Activated CD8-positive, alpha-beta T cell treated with anti-CD3 and anti-CD28 coated beads, Interleukin-2, amount 10 ng/mL, durations not matched to agents 7 days and 5 days (primary cell): ENCODE data around the gene MTURN. TPM values are rescaled to one million over a fixed set of nuclear protein-coding genes. Genes with fewer than 3 reads are reported as not detected.
"Not testable (repeated sequence)": the region's sequence is repeated elsewhere in the genome, so short reads cannot be mapped to it uniquely, and the experiment has no call there.

Experiments
- ATAC-seq: fragments of 150-1000 bp; cut with Tn5 transposase; one replicate; pipeline ENCODE4 v1.10.0; 2021; ENCODE audit warnings: moderate library complexity
- CTCF ChIA-PET: fragments of 350-600 bp; sonication (Branson Sonifier 250); formaldehyde crosslinking; loops from one replicate; lab custom pipeline; 2021; ENCODE audit warnings: antibody characterized with exemption; lab: Charles Lee
- POLR2A ChIA-PET: fragments of 350-600 bp; sonication (Branson Sonifier 250); formaldehyde crosslinking; loops from one replicate; lab custom pipeline; 2021; ENCODE audit warnings: antibody characterized with exemption; lab: Charles Lee
- DNase-seq: peaks from one replicate; pipeline ENCODE4 v3.0.0-alpha.2; 2020
- H3K27ac Mint-ChIP-seq: one replicate; pipeline ENCODE4 v1.8.0; 2021; ENCODE audit warnings: mild to moderate bottlenecking, mixed read lengths
- H3K27me3 Mint-ChIP-seq: one replicate; pipeline ENCODE4 v1.8.0; 2021; ENCODE audit warnings: low read depth, mixed read lengths
- H3K36me3 Mint-ChIP-seq: one replicate; pipeline ENCODE4 v1.8.0; 2021; ENCODE audit warnings: low read depth, mixed read lengths
- H3K4me1 Mint-ChIP-seq: one replicate; pipeline ENCODE4 v1.8.0; 2021; ENCODE audit warnings: low read depth, mixed read lengths
- H3K4me3 Mint-ChIP-seq: one replicate; pipeline ENCODE4 v1.8.0; 2021; ENCODE audit warnings: mild to moderate bottlenecking, mixed read lengths
- H3K9me3 Mint-ChIP-seq: one replicate; pipeline ENCODE4 v1.8.0; 2022; ENCODE audit warnings: mixed read lengths; ENCODE audit not compliant: insufficient read depth
- total RNA-seq, 2 experiments: library from RNA; stranded (reverse); gene quantifications; one replicate each; pipeline ENCODE4 v1.2.3, GENCODE V29; 2021

MTURN gene
- 1 to 10 TPM; 1.1 to 1.3 TPM for total RNA-seq

GRCh38 chr7:30134611-30135300, at the start of gene MTURN:
Gene MTURN, plus strand, starts transcription at chr7:30134986. Its CDS starts 151 bp downstream, at chr7:30135137.
- CTCF ChIA-PET: interaction anchor here (1.2 to 1.8 kb wide), 4 partner anchors 12 to 73 kb away, joined by 3 to 12 read pairs (median 3); no protein-coding TSS in a partner anchor
- Mint-ChIP-seq H3K36me3 (no peaks in the 10 kb centered on the region), H3K27ac (peak within 1 kb of the TSS; percentile 62), H3K27me3 (peaks cover 46% of the 10 kb centered on the region), H3K4me3 (peak within 1 kb of the TSS; percentile 79), H3K4me1 (peaks cover 10% of the 10 kb centered on the region), H3K9me3 (no peaks in the 10 kb centered on the region)
- peak; percentile 86 for DNase-seq
- peak; percentile 90 for ATAC-seq
- POLR2A ChIA-PET: interaction anchor here (1.1 to 1.2 kb wide), 2 partner anchors 12 to 459 kb away, joined by 3 read pairs; no protein-coding TSS in a partner anchor

GRCh38 chr7:30086529-30086928, 48.3 kb upstream of the MTURN start:
- Mint-ChIP-seq H3K4me3 (no peak overlapping the region), H3K9me3 (no peaks in the 10 kb centered on the region), H3K4me1 (peaks cover 7% of the 10 kb centered on the region), H3K36me3 (no peaks in the 10 kb centered on the region), H3K27ac (no peak overlapping the region), H3K27me3 (no peaks in the 10 kb centered on the region)
- DNase-seq (no peak), ATAC-seq (no peak)
- CTCF ChIA-PET: interaction anchor here (2.3 kb wide), 1 partner anchor 25 kb away, joined by 8 read pairs; no protein-coding TSS in a partner anchor
- POLR2A ChIA-PET: no interaction called here

GRCh38 chr7:30087371-30087770, 47.4 kb upstream of the MTURN start:
- peaks cover 7% of the 10 kb centered on the region for H3K4me1 Mint-ChIP-seq
- no peak for ATAC-seq
- H3K36me3 Mint-ChIP-seq: no peaks in the 10 kb centered on the region
- no peak overlapping the region for H3K27ac Mint-ChIP-seq
- no peaks in the 10 kb centered on the region for H3K9me3 Mint-ChIP-seq
- no peaks in the 10 kb centered on the region for H3K27me3 Mint-ChIP-seq
- no peak overlapping the region for H3K4me3 Mint-ChIP-seq
- no peak for DNase-seq
- POLR2A ChIA-PET: no interaction called here
- CTCF ChIA-PET: interaction anchor here (1.1 to 2.3 kb wide), 3 partner anchors 13 to 25 kb away, joined by 3 to 8 read pairs (median 8); no protein-coding TSS in a partner anchor

GRCh38 chr7:30088362-30088761, 46.4 kb upstream of the MTURN start:
- Mint-ChIP-seq H3K36me3 (no peaks in the 10 kb centered on the region), H3K27ac (no peak overlapping the region), H3K27me3 (no peaks in the 10 kb centered on the region), H3K9me3 (no peaks in the 10 kb centered on the region), H3K4me3 (no peak overlapping the region), H3K4me1 (peaks cover 7% of the 10 kb centered on the region)
- ATAC-seq: no peak
- ChIA-PET POLR2A (no interaction called here), CTCF (interaction anchor here (1.1 to 2.2 kb wide), 3 partner anchors 14 to 46 kb away, joined by 3 to 8 read pairs (median 3); partner anchors contain the start of gene MTURN)
- no peak for DNase-seq

- Mint-ChIP-seq H3K4me1 (peaks cover 3% of the 10 kb centered on the region), H3K27me3 (no peaks in the 10 kb centered on the region), H3K36me3 (no peaks in the 10 kb centered on the region), H3K4me3 (no peak overlapping the region), H3K27ac (no peak overlapping the region), H3K9me3 (no peaks in the 10 kb centered on the region)
- ATAC-seq (no peak), DNase-seq (no peak)
- POLR2A ChIA-PET: interaction anchor here (0.6 kb wide), 1 partner anchor 468 kb away, joined by 3 read pairs; no protein-coding TSS in a partner anchor
- CTCF ChIA-PET: no interaction called here
Observed at GRCh38 chr7:30090111-30090510, 44.7 kb upstream of the MTURN start.

- Mint-ChIP-seq H3K4me1 (peaks cover 3% of the 10 kb centered on the region), H3K27ac (no peak overlapping the region), H3K27me3 (no peaks in the 10 kb centered on the region), H3K36me3 (no peaks in the 10 kb centered on the region), H3K9me3 (no peaks in the 10 kb centered on the region), H3K4me3 (no peak overlapping the region)
- POLR2A ChIA-PET: no interaction called here
- CTCF ChIA-PET: no interaction called here
- DNase-seq (no peak), ATAC-seq (no peak)
Observed at GRCh38 chr7:30091491-30091912, 43.3 kb upstream of the MTURN start.

GRCh38 chr7:30091987-30092386, 42.8 kb upstream of the MTURN start:
- no peak overlapping the region for H3K4me3 Mint-ChIP-seq
- no peaks in the 10 kb centered on the region for H3K27me3 Mint-ChIP-seq
- ATAC-seq (no peak), DNase-seq (no peak)
- H3K4me1 Mint-ChIP-seq: peaks cover 3% of the 10 kb centered on the region
- H3K36me3 Mint-ChIP-seq: no peaks in the 10 kb centered on the region
- no peak overlapping the region for H3K27ac Mint-ChIP-seq
- no peaks in the 10 kb centered on the region for H3K9me3 Mint-ChIP-seq
- ChIA-PET POLR2A (no interaction called here), CTCF (no interaction called here)

GRCh38 chr7:30093420-30093952, 41.3 kb upstream of the MTURN start:
- H3K9me3 Mint-ChIP-seq: no peaks in the 10 kb centered on the region

GRCh38 chr7:30098599-30098998, 36.2 kb upstream of the MTURN start:
- POLR2A ChIA-PET: not testable (repeated sequence)

More at GRCh38 chr7:30093420-30093952, 41.3 kb upstream of the MTURN start:
- no peak overlapping the region for H3K27ac Mint-ChIP-seq
- H3K27me3 Mint-ChIP-seq: no peaks in the 10 kb centered on the region
- H3K4me1 Mint-ChIP-seq: no peaks in the 10 kb centered on the region
- ChIA-PET POLR2A (no interaction called here), CTCF (no interaction called here)
- H3K4me3 Mint-ChIP-seq: no peak overlapping the region
- H3K36me3 Mint-ChIP-seq: no peaks in the 10 kb centered on the region
- ATAC-seq (no peak), DNase-seq (no peak)

GRCh38 chr7:30102281-30102680, 32.5 kb upstream of the MTURN start:
- no peak overlapping the region for H3K4me3 Mint-ChIP-seq
- no peaks in the 10 kb centered on the region for H3K9me3 Mint-ChIP-seq
- ATAC-seq (no peak), DNase-seq (no peak)
- H3K27me3 Mint-ChIP-seq: no peaks in the 10 kb centered on the region
- H3K27ac Mint-ChIP-seq: no peak overlapping the region
- H3K4me1 Mint-ChIP-seq: no peaks in the 10 kb centered on the region
- no peaks in the 10 kb centered on the region for H3K36me3 Mint-ChIP-seq
- CTCF ChIA-PET: no interaction called here
- POLR2A ChIA-PET: no interaction called here

More at GRCh38 chr7:30098599-30098998, 36.2 kb upstream of the MTURN start:
- H3K4me3 Mint-ChIP-seq, H3K27me3 Mint-ChIP-seq, DNase-seq, ATAC-seq, H3K9me3 Mint-ChIP-seq, CTCF ChIA-PET, H3K36me3 Mint-ChIP-seq, H3K4me1 Mint-ChIP-seq, H3K27ac Mint-ChIP-seq: not testable (repeated sequence)

- Mint-ChIP-seq H3K27ac (no peak overlapping the region), H3K9me3 (no peaks in the 10 kb centered on the region), H3K4me1 (no peaks in the 10 kb centered on the region), H3K27me3 (no peaks in the 10 kb centered on the region), H3K4me3 (no peak overlapping the region), H3K36me3 (no peaks in the 10 kb centered on the region)
- CTCF ChIA-PET: interaction anchor here (1.0 kb wide), 1 partner anchor 16 kb away, joined by 3 read pairs; no protein-coding TSS in a partner anchor
- DNase-seq (no peak), ATAC-seq (no peak)
- POLR2A ChIA-PET: no interaction called here
Observed at GRCh38 chr7:30104157-30104556, 30.6 kb upstream of the MTURN start.

- ATAC-seq (no peak), DNase-seq (no peak)
- CTCF ChIA-PET: no interaction called here
- H3K27ac Mint-ChIP-seq: no peak overlapping the region
- peaks cover 21% of the 10 kb centered on the region for H3K9me3 Mint-ChIP-seq
- peaks cover 7% of the 10 kb centered on the region for H3K4me1 Mint-ChIP-seq
- POLR2A ChIA-PET: no interaction called here
- H3K4me3 Mint-ChIP-seq: no peak overlapping the region
- peaks cover 7% of the 10 kb centered on the region for H3K36me3 Mint-ChIP-seq
- no peaks in the 10 kb centered on the region for H3K27me3 Mint-ChIP-seq
Observed at GRCh38 chr7:30112103-30112713, 22.6 kb upstream of the MTURN start.
